Putamen (tissue), 1 donor: ENCODE results near the gene IGF2BP1.
"Not testable (repeated sequence)": the region's sequence is repeated elsewhere in the genome, so short reads cannot be mapped to it uniquely, and the experiment has no call there.

ENCODE experiments used
- DNase-seq: peaks from one replicate; pipeline ENCODE4 v3.0.0-alpha.2; 2016; ENCODE audit warnings: low spot score

Gene IGF2BP1

GRCh38 chr17:49020609-49021008 lies 23.4 kb downstream of the IGF2BP1 start:
- DNase-seq = no peak

- DNase-seq = no peak
These were observed 24.0 kb downstream of the IGF2BP1 start for GRCh38 chr17:49021095-49021767.

- DNase-seq = no peak
These were observed 24.6 kb downstream of the IGF2BP1 start for GRCh38 chr17:49021768-49022103.

GRCh38 chr17:49022391-49022941 lies 25.3 kb downstream of the IGF2BP1 start:
- no peak for DNase-seq

- no peak for DNase-seq
These were observed 27.3 kb downstream of the IGF2BP1 start for GRCh38 chr17:49024523-49024922.

- DNase-seq = not testable (repeated sequence)
These were observed 29.3 kb downstream of the IGF2BP1 start for GRCh38 chr17:49026447-49026846.

GRCh38 chr17:49028271-49028670 lies 31.1 kb downstream of the IGF2BP1 start:
- DNase-seq = no peak

- no peak for DNase-seq
These were observed 32.6 kb downstream of the IGF2BP1 start for GRCh38 chr17:49029801-49030200.

- peak; percentile 27 for DNase-seq
These were observed 35.1 kb downstream of the IGF2BP1 start for GRCh38 chr17:49031965-49032928.

- no peak for DNase-seq
These were observed 38.5 kb downstream of the IGF2BP1 start for GRCh38 chr17:49035470-49036269.

GRCh38 chr17:49036270-49036626 lies 39.1 kb downstream of the IGF2BP1 start:
- no peak for DNase-seq

- DNase-seq = no peak
These were observed 41.0 kb downstream of the IGF2BP1 start for GRCh38 chr17:49038138-49038537.

- DNase-seq = no peak
These were observed 41.4 kb downstream of the IGF2BP1 start for GRCh38 chr17:49038544-49038943.

- not testable (repeated sequence) for DNase-seq
These were observed 42.3 kb downstream of the IGF2BP1 start for GRCh38 chr17:49039518-49039917.

GRCh38 chr17:49041527-49041926 lies 44.3 kb downstream of the IGF2BP1 start:
- no peak for DNase-seq

- DNase-seq = no peak
These were observed 48.2 kb downstream of the IGF2BP1 start for GRCh38 chr17:49045376-49045775.

- DNase-seq = no peak
These were observed 49.7 kb downstream of the IGF2BP1 start for GRCh38 chr17:49046912-49047311.

- DNase-seq = no peak
These were observed 52.1 kb downstream of the IGF2BP1 start for GRCh38 chr17:49049265-49049664.

GRCh38 chr17:49050611-49051010 lies 53.4 kb downstream of the IGF2BP1 start:
- DNase-seq = no peak

GRCh38 chr17:49051269-49051668 lies 54.1 kb downstream of the IGF2BP1 start:
- no peak for DNase-seq

GRCh38 chr17:49053171-49053829 lies 56.1 kb downstream of the IGF2BP1 start:
- no peak for DNase-seq
